ENCODE measurements around the gene AP3B1.

AP3B1 gene

DNA sequence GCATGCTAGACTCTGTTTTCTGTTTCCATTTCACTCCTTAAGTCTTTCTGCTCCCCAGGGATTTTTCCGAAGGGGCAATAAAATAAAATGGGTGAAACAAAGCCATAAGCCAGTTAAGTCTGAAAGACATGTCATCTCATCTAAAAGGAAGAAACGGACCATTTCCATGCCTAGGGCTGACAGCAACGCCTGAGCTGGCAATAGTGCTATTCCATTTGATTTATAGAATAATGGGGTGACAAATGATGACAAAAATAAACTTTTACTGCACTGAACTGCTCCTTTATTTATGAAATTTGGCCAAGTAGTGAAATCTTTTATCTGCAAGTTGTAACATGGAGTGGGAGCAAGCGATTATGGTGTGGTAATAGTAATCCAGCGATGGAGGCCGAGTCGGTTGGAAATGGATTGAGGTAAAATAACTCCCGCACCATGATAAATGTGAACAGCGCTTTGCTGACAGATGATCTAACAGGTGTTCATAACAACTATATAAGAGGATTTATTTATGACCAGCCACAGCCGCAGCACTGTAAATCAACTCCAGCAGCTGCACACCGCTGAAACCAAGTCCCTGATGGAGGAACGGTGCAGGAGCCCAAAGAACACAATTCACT is 298.6 kb downstream of the AP3B1 start:
- no peak for DNase-seq

DNA sequence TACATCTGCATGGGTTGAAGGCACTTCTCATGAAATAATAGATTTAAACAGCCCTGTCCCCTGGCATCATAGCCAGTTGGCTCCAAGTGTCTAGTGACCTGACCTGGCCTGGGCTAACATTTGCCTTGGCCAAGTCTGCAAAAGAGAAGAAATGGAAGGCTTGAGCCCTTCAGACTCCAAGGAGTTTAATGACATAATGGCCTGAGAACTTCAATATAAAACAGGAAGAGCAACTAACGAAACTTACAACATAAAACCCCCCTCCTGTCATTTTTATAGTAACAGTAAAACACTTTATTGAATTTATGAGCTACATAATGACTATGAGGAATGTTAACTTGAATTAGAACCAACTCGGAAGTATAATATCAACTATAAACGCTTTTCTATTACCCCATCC is 299.6 kb downstream of the AP3B1 start:
- no peak for DNase-seq

DNA sequence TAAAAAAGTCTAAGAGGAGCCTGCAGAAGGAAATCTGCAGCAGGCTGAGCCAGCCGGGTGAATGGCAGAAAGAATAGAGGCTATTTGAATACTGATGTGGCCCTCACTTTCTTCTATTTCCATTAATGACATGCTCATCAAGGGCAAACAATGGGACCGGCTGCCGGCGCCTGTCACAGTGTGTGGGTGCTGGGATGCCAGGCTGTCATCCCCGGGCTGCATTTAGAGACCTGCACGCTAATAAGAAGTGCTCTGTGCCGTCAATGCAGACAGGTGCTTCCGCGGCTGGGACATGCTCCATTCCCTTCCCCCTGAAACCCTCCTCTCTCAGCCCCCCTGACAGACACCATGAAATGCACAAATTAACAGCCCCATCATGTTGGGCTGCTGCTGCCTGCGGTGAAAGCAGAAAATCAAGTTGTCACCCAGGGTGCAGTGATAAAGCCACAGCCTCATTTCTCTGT is 300.6 kb downstream of the AP3B1 start:
- no peak for DNase-seq

DNA sequence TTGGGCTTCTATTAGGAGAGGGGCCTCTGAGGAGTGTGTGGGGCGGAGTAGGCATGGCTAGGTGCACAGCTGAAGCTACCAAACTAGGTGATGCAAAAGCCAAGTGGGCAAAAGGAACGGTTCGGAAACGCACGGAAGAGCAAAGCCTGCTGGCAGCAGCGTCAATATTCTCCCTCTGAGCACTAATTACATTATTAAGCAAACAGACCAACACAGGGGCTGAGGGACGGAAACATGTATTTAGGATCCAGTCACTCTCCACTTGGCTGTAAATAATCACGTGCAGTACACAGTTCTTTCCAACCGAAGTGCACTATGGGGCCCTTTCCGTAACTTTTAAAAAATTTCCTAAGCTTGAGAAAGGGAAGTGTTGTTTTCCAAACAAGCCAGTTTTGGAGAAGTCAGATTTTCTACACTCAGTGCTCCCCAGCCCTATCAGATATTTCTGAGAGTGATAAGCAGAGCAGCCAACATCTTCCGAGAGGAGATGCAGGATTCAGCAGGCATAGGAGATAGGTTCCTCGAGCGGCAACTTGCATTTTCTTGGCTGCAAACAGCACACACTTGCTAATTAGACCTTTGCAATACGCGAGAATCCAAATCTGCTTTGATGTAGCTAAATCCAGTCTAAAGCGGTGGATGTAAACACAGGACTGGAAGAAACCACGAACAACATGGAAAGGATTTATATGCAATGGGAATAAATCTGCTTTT is 301.2 kb downstream of the AP3B1 start:
- no peak for DNase-seq

DNA sequence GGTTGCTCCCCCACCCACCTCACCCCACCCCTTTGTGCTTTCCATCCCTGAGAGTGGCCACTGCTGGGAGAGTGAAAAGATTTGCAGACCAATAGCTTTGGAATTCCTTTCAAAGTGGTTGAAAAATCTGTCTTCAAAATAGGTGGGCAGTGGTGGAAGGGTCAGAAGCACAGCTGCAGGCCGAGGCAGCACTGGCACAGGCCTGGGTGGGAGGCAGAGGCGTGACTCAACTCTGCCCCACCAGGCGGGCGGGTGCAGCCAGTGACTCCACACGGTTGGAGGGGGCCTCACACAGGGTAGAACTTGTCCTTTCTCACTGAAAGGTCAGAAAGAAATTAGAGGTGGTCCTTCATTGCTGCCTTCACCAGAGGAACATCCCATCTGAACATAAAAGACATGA is 303.4 kb downstream of the AP3B1 start:
- no peak for DNase-seq

DNA sequence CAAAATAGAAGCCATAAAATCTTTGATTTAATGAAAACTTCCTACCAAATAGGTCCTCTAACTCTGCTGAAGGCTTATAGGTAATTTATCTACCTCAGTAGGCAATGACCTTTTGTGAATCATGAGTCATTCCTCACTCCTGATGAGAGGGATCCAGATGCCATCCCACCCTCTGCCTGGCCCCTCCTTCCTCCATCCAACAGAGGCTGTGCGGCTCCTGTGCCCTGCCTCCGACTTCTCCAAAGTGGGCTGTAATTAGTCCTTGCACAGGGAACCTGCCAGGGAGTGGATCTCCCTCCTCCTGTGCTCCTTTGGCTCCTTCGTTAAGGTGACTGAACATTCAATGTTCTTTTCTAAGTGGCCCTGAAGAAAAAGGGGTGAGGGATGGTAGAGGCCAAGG is 304.5 kb downstream of the AP3B1 start:
- DNase-seq = no peak

DNA sequence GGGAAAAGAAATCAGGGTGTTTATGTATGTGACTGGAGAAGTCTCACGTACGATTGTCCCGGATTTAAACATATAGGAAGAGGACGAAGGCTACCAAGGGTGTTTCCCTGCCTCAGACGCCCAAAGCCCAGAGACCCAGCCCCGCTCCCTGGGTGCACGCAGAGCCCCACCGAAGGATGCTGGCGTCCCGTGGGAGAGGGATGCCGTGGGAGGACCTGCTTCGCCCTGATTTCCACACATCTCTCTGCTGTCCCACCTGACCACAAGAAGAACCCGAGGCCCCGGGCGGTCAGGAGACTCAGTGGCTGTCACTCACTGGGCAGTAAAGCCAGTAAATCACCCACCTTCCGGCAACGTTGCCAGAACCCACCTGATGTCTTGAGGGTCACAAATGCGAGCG is 306.5 kb downstream of the AP3B1 start:
- no peak for DNase-seq

DNA sequence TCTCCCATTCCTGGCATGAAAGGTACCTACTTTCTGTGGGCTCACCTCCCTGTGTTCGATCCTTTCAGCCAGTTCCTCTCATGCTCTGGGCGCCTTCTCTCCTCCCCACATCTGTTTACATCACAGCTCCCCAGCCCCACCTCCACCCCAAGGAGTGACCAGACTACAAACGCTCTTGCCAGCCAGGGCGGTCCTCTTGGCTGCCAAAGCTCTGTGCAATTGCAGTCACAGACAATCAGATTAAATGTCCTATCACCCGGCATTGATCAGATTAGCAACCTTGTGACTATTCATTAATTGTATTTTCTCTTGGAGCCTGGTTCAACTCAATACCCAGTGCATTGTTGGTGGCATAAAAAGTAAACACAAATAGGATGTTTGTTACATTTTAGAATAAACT is 307.2 kb downstream of the AP3B1 start:
- no peak for DNase-seq

DNA sequence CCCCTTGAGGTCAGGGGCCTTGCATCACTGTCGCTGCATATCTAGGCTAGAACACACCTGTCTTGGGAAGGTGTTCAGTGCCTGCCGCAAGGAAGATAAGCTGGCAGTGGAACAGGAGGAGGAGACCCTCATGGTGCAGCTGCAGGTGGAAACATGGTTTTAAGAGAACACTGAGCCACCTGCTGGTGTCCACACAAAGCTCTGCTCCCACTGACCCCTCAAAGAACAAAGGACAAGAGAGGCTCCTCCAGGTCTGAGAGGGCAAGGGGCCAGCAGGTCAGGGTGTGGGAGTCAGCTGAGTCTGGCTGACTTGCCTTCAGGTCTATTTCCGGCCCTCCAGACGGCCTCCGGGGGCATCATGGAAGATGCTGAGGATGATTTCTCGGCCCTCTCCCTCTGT is 308.2 kb downstream of the AP3B1 start:
- DNase-seq = no peak

DNA sequence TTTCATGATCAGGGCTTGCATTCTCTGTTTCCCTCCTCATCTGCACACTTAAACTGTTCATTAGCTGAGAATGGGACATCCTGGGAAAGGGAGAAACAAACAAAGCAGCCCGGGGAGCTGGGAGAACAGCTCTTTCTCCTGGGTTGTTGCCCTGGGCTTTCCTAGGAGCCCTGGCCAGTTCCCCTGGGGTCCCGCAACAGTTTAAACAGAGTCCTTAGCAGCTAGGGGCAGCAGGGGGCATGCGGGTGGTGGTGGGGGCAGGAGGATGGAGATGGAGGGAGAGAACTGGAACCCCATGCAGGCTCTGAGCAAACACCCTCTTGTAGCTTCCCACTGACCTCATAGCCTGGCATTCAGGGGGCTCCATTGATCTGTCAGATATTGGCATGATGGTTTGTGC is 309.3 kb downstream of the AP3B1 start:
- DNase-seq = no peak

DNA sequence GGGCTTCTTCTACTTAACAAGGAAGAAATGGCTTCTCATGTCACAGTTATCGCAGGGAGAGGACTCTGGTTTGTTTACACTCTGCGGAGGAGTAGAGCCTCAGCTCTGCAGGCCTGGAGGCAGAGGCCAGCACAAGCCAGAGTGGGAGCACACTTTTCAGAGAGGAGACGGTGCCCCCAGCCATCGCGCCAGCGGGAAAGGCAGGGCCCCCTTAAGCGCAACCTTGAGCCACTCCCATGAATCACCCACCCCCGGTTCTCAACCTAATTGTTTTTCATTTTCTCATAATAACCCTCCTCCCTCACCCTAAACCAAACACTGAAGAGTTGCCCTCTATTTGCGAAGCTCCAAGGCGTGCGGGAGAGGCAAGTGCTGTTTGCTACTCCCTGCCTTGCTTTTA is 309.9 kb downstream of the AP3B1 start:
- DNase-seq = no peak

DNA sequence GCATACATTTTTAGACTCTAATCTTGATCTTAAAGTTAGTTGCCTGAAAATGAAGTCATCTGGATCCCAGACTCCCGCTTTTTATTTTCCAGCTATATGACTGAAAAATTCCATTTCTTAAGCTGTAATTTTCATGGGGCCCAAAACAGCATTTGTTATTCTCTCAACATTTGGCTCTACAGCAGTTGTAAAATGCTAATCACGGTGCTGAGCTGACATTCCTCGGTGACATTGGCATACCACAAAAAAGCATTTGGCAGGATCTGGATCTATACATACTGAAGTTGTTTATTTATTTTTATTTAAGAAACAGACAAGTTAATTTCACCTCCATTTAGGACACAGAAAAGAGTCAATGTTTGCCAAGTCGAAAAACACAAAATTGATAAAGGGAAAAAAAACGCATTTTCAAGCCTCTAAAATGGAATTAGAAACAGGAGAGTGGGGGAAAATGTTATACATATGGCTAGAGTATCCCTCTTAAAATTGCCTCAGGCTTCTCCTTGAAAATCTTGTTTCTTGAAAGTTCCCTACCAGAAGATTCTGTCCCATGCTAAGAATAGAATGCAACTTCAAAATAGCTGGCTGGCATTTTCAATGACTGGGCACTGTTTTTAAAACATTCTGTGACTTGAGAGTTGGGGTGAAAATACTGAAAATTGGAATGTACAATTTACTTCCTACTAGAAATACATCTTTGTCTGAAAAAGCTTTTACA is 310.9 kb downstream of the AP3B1 start:
- no peak for DNase-seq

DNA sequence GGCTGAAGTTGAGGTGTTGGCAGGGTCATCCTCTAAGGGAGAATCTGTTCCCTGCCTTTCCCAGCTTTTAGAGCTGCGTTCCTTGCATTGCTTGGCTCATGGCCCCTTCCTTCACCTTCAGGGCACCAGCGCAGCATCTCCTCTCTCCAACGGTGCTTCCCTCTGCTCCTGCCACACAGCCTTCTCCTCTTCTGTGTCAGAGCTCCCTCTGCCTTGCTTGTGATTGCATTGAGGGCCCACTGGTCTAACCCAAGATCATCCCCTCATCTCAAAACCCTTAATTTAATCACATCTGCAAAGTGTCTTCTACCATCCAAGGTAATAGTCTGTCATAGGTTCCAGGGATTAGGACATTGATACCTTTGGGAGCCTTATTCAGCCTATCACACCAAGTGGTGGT is 312.7 kb downstream of the AP3B1 start:
- no peak for DNase-seq

DNA sequence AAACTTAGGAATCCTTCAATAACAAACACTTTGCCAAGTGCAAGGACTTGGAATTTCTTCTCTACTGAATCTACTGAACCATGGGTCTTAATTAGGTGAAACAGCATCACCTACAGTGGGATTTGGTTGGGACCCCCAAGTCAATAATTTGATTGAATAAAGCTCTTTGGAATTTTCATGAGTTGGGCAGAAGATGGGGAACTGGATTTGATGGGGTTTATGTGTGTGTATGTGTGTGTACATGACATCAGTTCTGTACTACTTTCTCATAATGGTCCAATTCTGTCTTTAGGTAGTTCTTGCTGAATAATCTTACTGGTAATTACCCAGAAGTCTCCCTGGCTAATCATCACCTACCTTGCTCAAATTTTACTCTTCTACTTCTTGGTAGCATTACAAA is 319.9 kb downstream of the AP3B1 start:
- DNase-seq = no peak

DNA sequence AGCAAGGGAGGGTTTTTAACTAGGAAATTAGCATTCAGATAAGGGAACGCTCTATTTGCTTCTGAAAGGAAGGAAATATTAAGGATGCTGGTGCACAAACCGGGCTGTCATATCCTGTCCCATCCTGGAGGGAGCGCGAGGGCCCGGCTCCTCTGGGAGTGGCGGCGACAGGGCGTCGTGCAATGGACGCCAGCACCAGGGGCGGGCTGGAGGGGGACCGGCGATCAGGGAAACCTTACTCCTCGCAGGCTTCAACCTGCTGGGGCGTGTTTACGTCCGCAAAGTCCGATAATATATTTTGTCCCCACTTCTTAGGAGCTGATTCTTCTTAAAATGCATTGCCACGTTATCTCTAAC is 321.3 kb downstream of the AP3B1 start:
- no peak for DNase-seq

DNA sequence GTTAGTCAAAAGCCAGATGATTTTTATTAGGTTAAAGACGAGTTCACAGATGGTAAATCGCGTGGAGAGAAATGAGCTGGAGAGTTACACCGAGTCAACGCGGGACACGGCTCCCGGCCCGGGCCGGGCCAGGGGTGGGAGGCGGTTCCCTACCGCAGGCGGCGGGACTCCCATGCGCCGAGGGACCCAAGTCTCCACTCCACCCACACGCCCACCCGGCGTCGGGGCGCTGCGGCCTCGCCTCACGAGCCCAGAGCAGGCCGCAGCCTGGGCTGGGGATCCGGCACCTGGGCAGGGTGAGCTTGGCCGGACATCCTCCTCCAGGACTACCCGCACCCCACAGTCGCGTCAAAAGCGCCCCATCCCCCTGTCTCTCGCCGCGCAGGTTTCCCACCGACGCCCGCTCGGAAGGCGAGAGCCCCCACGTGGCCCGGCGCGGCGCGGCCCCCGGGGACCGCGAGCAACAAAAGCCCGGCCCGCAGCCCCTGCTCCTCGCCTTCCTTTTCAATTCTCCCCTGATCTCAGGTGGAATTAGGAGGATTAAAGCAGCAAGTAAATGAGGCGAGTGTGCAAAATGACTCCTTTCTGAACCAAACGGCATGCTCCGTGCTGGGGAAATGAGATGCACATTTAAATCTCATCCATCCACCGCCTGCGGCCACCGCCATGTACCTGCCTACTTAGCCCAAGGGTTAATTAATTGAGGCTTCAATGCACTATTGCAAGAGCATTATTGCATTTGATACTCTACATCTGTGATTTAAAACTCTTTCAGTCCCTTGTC is 321.8 kb downstream of the AP3B1 start:
- no peak for DNase-seq

DNA sequence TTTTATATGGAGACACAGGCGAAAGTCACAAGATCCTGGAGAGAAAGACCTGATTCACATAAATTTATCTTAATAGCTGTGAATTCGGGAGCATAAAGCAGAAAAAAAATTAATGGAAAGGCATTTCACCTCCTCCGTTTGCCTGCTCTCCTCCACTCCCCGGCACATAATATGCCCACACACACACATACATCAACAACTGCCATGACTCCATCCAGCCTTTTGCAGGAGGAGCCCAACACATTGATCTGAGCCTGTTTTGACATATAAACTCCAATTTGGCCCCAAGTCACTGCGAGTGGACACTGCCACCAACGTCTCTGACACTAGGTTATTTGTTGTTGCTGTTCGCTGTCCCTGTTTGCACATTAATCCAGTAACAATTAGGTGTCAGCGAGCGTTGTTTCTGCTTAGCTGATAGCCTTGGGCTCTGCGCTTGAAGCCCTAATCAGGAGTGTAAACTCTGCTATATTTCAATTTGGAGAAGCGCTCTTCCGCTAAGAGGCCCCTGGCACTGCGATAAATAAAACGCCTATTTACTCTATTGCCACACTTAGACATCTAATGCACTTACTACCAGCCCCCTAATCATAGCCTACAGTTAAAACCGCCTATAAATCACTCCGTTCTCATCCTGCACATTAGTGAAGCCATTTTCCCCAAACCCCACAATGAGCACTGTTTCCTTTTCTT is 322.6 kb downstream of the AP3B1 start:
- no peak for DNase-seq

DNA sequence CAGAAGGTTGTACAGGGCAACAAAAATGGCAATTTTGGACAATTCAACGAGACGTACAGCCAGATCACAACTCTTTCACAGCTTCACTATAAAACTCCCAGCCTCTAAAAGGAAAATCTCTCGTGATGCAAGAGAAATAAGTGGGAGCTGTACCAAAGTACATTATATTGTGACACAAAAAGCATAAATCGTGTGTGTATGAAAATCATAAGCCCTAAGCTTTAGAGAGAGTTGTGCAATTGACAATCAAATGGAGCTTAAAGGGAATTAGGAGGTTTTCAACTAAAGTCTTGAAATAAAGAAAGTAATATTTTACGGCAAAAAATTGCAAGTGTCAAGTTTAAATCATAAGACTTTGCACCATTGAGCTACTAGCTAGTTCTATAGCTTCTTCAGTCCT is 323.6 kb downstream of the AP3B1 start:
- no peak for DNase-seq

DNA sequence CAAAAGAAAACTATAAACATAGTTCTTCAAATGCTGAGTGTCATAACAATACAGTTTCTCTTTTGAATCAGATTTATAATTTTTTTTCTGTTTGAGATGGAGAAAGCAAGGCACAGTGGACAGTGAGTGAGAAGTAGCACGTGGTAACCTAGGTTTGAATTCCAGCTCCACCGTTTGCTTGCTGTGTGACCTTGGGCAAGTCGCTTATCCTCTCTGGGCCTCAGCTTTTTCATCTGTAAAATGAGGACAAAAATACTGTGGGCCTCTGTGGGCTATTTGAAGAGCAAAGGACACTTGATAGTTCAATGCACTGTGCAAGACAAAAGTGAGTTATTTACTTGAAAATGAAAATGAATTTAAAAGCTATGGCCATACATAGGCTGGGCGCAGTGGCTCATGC is 330.7 kb downstream of the AP3B1 start:
- DNase-seq = no peak

DNA sequence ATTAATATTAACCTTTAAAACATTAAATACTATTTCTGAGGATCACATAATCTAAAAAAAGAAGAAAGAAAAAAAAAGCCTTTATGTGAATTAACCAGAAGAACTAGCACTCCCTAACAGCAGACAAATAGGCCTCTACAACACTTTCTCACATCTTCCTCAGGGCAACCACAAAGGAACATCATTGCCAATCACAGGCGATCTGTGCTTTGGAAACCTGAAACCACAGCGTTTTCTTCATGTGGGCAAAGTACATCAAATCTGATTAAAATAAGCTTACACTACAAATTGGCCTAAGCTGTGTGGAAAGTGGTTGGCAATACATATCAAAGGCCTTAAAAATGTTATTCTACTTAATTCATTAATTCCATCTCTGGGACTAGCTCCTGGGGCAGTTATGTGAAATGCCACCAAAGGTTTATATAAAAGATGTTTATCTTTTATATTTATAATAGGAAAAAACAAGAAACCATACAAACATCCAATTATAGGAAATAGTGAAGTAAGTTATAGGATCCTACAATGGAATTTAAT is 333.6 kb downstream of the AP3B1 start:
- DNase-seq = no peak

DNA sequence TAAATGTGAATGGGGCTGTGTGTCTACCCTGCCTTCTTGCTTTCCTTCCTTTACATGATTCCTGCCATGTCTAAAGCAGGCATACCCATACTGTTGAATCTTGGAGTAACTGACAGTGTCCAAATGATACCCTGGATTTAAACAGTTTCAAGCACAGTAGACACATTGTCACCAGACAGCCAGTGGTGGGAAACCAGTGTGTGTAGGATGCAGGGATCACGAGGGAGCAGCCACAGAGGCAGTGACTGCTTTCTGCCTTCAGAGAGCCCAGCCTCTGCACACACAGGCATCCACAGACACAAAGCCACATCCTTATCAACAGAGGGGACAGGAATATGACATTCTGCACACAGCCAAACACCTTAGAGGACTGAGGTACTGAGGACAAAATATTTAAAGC is 334.2 kb downstream of the AP3B1 start:
- no peak for DNase-seq

DNA sequence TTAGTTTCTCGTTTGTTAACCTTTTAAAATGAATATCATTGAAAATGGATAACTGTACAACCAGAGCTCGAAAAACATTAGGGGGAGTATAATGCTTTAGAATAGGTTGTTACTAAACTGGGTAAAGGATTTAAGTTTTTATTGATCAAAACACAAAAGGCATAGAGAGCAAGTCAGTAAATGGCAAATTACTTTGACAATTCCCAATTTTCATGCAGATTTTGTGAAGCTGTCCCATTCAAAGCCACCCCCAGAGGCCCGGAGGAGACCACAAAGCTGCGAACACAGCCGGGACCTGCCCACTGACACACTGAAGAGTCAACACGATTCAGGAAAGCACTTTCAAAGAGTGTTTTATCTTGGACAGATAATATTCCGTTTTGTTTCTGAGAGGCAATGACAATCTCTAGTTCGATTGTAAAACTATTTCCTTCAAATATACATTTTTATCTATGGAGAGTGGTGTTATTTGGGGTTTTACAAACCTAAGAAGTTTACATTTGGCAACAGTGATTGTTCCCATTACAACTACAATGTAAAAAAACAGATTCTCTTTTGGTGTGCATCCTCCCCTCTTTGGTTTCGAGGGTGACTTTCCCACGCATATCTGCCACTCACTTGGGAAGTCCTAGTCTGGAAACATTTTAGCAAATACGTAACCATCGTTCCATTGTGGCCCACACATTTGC is 335.7 kb downstream of the AP3B1 start:
- no peak for DNase-seq

Measured in activated gamma-delta T cell (primary cell).